ENCODE results near the gene LIPI.

Gene LIPI

DNA sequence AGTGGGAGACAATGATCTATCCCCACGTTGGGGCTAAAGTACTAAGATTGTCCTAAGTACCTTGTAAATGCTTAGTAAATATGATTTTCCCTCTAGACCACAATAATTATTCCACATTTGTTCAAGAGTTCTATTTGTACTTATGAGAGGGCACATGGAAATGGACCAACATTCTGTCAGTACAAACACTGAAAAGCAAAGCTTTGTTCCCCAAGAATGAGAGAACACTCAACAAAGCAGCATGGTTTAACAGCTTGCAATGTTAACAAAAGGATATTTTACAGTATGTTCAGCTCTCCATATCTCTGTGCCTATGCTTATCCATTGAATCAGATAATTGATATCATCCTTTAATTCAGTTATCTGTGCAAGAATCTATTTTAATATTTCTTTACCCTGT is 40.6 kb upstream of the LIPI start:
- Histone ChIP-seq H3K79me2 (ENCODE audit: insufficient read depth, low read length) (no peaks in the 10 kb centered on the region), H3K27ac (ENCODE audit: low read depth, low read length, poor library complexity, severe bottlenecking) (no peak overlapping the region), H3K9me3 (ENCODE audit: low read length) (no peaks in the 10 kb centered on the region), H3K9me2 (ENCODE audit: low read depth, low read length) (no peaks in the 10 kb centered on the region), H3K27me3 (ENCODE audit: insufficient read depth, low read length) (no peaks in the 10 kb centered on the region), H3K36me3 (ENCODE audit: insufficient read depth, low read length) (no peaks in the 10 kb centered on the region), H3K4me1 (ENCODE audit: insufficient read depth, low read length, severe bottlenecking) (no peaks in the 10 kb centered on the region), H2AFZ (ENCODE audit: low read length) (no peak overlapping the region), H3K4me3 (ENCODE audit: low read depth, low read length, poor library complexity, severe bottlenecking) (no peak overlapping the region), H3K9ac (ENCODE audit: low read length) (no peak overlapping the region), H3F3A (ENCODE audit: insufficient read depth, low read length) (no peaks in the 10 kb centered on the region), H4K20me1 (ENCODE audit: insufficient read depth, low read length) (no peaks in the 10 kb centered on the region), H3K4me2 (ENCODE audit: low read length) (no peak overlapping the region)
- TF ChIP-seq CTCF (IDR thresholded peaks at IDR 0.05; ENCODE audit: low read length) (no peak), EZH2 (IDR thresholded peaks at IDR 0.05; ENCODE audit: borderline replicate concordance, low read length) (no peak)

DNA sequence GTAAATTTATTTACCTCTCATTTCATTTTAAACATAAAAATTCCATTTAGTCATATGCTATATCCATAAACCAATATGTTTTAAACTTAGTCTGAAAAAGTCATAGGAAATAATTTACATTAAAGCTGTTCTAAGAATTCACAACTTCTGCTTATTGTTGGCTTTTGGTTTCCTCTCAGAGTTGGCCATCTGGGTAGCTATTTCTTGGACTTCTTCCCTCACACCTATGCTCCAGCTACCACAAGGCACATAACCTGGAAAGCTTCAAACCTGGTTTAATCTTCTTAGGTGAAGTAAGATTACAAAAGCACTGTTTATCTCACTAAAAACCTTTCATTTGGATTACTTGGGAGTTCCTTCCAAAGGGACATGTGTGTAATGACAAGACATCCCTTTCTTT is 35.0 kb upstream of the LIPI start:
- Histone ChIP-seq H3K27me3 (ENCODE audit: insufficient read depth, low read length) (no peaks in the 10 kb centered on the region), H3K9me2 (ENCODE audit: low read depth, low read length) (no peaks in the 10 kb centered on the region), H3K36me3 (ENCODE audit: insufficient read depth, low read length) (no peaks in the 10 kb centered on the region), H3K4me1 (ENCODE audit: insufficient read depth, low read length, severe bottlenecking) (no peaks in the 10 kb centered on the region), H3K9me3 (ENCODE audit: low read length) (no peaks in the 10 kb centered on the region), H3K79me2 (ENCODE audit: insufficient read depth, low read length) (no peaks in the 10 kb centered on the region), H3F3A (ENCODE audit: insufficient read depth, low read length) (no peaks in the 10 kb centered on the region), H4K20me1 (ENCODE audit: insufficient read depth, low read length) (no peaks in the 10 kb centered on the region), H3K9ac (ENCODE audit: low read length) (no peak overlapping the region), H3K4me3 (ENCODE audit: low read depth, low read length, poor library complexity, severe bottlenecking) (no peak overlapping the region), H2AFZ (ENCODE audit: low read length) (no peak overlapping the region), H3K4me2 (ENCODE audit: low read length) (no peak overlapping the region), H3K27ac (ENCODE audit: low read depth, low read length, poor library complexity, severe bottlenecking) (no peak overlapping the region)
- TF ChIP-seq CTCF (IDR thresholded peaks at IDR 0.05; ENCODE audit: low read length) (no peak), EZH2 (IDR thresholded peaks at IDR 0.05; ENCODE audit: borderline replicate concordance, low read length) (no peak)

- Histone ChIP-seq H3K4me2 (ENCODE audit: low read length) (no peak overlapping the region), H3K79me2 (ENCODE audit: insufficient read depth, low read length) (no peaks in the 10 kb centered on the region), H3F3A (ENCODE audit: insufficient read depth, low read length) (no peaks in the 10 kb centered on the region), H3K36me3 (ENCODE audit: insufficient read depth, low read length) (no peaks in the 10 kb centered on the region), H4K20me1 (ENCODE audit: insufficient read depth, low read length) (no peaks in the 10 kb centered on the region), H3K27me3 (ENCODE audit: insufficient read depth, low read length) (no peaks in the 10 kb centered on the region), H2AFZ (ENCODE audit: low read length) (no peak overlapping the region), H3K27ac (ENCODE audit: low read depth, low read length, poor library complexity, severe bottlenecking) (no peak overlapping the region), H3K9me2 (ENCODE audit: low read depth, low read length) (no peaks in the 10 kb centered on the region), H3K4me1 (ENCODE audit: insufficient read depth, low read length, severe bottlenecking) (no peaks in the 10 kb centered on the region), H3K9me3 (ENCODE audit: low read length) (no peaks in the 10 kb centered on the region), H3K9ac (ENCODE audit: low read length) (no peak overlapping the region), H3K4me3 (ENCODE audit: low read depth, low read length, poor library complexity, severe bottlenecking) (no peak overlapping the region)
- TF ChIP-seq CTCF (IDR thresholded peaks at IDR 0.05; ENCODE audit: low read length) (no peak), EZH2 (IDR thresholded peaks at IDR 0.05; ENCODE audit: borderline replicate concordance, low read length) (no peak)
These were observed 34.2 kb upstream of the LIPI start for GRCh38 chr21:14244911-14245310.

Measured in OCI-LY1 (cell line).